Measurements from ENCODE around the gene USP22.
"Not testable (repeated sequence)": the region's sequence is repeated elsewhere in the genome, so short reads cannot be mapped to it uniquely, and the experiment has no call there.

Gene USP22

DNA sequence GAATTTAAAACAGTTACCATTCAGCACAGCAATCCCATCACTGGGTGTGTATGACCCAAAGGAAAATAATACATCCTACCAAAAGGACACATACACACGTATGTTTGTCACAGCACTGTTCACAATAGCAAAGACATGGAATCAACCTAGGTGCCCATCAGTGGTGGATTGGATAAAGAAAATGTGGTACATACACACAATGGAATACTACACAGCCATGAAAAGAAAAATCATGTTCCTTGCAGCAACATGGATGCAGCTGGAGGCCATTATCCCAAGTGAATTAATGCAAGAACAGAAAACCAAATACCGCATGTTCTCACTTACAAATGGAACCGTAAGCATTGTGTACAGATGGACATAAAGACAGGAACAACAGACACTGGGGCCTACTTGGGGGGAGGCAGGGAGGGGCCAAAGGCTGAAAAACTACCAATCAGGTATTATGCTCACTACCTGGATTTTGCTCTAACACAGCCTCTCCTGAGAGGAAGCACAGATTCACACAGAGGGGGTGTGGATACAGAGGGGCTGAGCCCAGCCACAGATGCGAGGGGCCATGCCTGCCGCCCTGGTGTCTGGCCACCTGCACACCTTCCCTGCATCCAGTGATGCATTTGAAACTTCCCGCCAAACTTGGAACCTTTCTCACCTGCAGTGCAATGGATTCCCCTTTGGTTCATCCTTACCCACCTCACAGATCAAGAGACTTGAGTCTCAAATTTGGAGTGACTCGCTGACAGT is 55.9 kb downstream of the USP22 start:
- DNase-seq, result no peak

DNA sequence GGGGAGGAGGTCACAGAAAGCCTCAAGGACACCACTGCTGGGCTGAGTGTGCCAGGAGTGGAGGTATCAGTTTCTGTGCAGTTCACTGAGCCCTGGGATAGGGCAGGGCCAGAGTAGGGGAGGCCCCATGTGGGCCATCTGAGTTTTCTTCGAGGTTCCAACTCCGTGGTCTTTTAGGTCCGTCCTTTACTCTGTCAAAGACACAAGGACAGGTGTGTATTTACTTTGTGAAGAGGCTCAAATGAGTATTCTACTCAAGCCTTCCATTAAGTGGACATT is 59.5 kb downstream of the USP22 start:
- no peak for DNase-seq

DNA sequence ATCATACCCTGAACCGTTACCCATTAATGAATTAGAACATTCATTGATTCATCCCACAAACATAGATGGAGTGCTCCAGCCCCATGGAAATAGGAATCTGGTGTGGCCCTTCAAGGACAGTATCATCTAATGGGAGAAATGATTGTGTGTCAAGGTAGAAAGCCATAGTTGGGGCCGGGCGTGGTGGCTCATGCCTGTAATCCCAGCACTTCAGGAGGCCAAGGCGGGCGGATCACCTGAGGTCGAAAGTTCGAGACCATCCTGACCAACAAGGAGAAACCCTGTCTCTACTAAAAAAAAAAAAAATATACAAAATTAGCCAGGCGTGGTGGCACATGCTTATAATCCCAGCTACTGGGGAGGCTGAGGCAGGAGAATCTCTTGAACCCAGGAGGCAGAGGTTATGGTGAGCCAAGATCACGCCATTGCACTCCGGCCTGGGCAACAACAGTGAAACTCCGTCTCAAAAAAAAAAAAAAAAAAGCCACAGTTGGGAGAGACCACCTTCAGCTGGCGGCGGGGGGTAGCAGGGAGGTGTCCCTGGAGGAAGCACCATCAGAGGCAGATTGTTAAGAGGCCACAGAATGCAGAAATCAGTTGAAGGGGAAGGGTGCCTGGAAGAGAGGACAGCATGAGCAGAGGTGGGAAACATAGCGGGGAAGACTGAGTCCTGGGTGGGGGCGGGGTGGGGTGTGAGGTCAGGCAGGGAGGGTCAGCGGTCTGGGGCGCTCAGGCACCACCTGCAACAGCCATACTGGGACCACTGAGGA is 60.0 kb downstream of the USP22 start:
- no peak for DNase-seq

DNA sequence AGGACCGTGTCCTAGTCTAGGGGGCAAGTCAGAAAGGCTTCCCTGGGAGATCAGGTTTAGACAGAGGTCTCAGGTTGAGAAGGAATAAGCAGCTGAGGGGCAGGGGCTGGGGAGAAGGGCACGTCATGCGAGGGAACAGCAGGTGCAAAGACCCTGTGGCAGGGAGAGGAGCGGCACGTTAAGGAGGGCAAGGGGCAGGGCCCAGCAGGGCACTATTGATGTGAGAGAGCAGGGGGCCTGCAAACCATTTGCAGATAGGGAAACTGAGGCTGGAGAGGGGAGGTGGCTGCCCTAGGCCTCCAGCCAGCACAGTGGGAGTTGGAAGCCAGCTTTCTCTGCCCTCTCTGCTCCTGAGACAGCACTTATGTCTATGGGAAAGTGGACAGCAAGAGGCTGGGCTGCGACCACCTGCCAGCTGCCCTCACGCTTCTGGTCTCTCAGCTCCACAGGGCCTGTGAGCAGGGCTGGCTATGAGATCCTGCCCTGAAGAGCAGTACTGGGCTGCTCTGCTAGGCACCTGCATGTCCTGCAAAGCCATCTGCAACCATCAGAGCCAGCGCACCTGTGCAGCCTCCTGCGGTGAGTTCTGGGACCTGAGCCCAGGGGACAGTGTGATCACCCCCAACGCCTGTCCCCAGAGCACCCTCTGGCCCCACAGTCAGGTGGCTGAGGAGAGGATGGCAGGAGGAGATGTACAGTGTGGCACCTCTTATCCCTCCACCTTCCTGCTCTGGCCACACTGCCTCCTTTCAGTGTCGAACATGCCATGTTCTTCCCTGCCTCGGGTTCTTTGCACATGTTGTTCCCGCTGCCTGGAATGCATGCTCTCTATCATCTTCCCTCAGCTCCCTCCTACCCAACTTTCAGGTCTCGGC is 61.5 kb downstream of the USP22 start:
- DNase-seq, result no peak

DNA sequence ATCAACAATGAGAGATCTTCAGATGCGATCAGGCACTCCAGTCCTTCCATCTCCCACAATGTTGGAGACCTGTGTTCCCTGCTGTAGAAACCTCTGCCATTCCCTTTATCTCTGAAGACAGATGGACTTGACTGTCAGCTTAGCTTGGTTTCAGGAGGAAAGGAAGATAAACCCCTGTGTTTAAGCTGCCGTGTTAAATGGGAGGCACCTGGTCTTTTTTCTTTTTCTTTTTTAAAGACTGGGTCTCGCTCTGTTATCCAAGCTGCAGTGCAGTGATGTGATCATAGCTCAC is 63.1 kb downstream of the USP22 start:
- DNase-seq, result no peak

DNA sequence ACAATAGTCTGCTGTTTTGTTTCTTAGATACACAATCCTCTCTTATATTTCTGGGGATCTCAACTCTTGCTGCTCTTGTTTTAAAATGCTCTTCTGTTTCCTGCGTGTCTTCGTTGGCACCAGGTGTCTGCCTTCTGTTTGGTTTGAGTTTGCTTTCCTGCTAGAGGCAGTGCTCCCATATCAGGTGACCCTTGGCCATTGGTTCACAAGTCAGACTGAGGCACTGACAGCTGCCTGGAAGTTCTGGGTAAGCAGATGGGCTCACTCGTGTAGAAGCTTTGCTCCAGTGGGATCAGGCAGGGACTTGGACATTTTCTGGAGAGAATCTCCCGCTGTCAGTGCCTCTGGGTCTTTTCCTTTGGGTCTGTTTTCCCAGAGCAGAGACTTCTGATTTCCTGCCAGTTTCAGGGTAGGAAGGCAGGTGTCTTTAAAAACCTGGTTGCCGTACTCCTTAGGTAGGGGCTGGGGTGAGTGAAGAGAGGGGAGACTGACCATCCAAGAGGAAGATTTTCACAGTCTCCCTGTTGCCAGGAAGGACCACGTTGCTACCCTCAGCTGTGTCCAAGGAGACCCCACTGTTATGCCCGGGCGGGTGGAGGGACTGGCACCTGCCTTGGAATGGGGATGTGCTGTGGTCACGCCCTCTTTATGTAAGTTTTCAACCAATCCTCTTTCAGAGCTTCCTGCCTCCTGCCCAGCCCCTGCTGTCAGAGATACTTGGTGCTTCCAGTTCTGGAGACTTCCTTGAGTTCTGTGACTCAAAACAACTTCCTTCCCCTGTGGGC is 63.6 kb downstream of the USP22 start:
- not testable (repeated sequence) for DNase-seq

DNA sequence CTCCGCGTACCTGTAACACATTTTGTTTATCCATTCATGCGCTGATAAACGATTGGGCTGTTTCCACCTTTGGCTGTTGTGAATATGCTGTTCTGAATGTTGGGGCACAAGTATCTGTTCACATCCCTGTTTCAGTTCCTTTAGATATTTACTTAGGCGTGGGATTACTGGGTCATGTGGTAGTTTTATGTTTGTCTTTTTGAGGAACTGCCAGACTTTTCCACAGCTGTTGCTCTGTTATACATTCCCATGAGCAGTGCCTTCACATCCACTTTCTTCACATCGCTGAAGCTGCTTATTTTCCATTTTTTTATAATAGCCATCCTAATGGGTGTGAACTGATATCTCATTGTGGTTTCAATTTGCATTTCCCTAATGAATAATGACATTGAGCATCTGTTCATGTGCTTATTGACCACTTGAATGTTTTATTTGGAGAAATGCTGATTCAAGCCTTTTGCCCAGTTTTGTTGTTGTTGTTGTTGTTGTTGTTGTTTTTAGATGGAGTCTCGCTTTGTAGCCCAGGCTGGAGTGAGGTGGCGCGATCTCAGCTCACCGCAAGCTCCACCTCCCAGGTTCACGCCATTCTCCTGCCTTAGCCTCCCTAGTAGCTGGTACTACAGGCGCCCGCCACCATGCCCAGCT is 65.1 kb downstream of the USP22 start:
- not testable (repeated sequence) for DNase-seq

DNA sequence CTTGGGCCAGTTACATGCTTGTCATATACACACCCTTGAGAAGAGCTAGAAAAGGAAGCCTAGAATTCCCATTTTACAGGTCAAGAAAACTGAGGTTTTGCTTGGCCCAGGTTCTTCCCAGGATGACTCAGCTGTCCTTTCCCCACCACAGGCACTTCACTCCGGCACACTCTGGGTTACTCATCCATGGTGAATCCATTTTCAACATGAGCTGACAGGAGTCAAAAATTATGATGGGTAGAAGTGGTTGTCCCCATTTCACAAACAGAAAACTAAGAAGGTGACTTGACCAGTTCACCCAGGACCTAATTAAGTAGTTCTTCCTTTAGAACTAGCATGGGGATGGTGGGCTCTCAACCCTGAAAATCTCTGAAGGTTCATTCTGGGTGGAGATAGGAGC is 67.2 kb downstream of the USP22 start:
- DNase-seq, result no peak

DNA sequence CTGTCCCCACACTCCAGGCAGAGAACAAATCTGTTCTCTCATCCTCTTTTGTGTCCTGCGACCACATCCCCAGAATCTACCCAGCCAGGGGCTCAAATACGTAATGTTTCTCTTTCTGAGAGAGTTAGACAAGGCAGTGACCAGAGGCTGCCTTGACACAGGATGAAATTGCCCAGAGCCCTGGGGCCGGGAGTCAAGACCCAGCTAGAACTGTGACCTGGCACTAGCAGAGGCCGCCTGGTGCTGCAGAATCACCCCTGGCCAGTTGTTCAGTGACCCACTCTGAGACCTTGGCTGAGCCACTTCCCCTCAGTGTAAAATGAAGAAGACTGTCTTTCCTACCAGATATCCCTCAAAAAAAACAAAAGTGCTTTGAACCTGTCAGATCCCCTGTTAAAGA is 72.5 kb downstream of the USP22 start:
- no peak for DNase-seq

DNA sequence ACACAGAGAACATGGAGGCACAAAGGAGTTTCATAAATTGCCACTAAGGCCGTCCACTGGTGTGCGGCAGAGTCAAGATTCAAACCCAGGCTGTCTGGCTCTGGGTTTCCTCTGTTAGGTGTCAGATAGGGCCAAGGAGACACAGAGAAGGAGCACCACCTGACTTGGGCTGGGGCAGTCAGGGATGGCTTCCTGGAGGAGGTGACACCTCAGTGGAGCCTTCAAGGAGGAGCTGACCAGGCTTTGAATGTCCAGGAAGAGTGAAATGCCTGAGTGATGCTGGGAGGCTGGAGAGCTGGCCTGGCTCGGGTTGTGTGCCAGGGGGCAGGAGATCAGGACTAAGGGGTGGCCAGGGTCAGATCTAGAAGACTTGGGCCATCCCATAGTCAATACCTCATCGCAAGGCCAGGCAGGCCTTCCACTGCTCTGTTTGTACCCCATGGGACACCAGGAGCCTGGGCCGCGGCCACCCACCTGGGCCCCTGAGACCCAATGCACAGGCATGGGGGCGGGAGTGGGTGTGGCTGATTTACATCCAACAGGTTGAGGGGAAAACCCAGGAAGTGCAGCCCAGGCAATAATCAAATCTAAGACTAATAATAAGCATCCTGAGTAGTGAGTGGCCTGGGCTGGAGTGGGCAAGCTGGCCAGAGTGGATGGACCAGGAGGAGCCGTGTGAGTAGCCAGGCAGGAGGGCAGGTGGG is 73.7 kb downstream of the USP22 start:
- no peak for DNase-seq

DNA sequence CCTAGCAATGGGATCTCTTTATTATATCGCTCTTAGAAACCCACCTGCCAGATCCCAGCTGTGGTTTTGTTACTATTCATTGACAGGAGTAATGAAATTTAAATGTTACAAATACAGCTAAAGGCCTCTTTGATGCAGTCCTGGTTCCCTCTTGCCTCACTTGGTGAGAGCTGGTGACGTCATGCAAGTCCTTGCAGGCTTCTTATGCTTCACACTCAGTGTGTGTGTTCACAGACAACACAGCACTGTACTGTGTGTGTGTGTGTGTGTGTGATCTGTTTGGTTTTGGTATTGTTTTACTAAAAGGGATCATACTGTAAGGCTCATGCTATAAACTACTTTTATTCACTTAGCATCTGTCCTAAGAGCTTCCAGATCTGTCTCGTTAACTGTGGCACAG is 75.0 kb downstream of the USP22 start:
- DNase-seq, result peak in 1 of 2 experiments; percentile 45

DNA sequence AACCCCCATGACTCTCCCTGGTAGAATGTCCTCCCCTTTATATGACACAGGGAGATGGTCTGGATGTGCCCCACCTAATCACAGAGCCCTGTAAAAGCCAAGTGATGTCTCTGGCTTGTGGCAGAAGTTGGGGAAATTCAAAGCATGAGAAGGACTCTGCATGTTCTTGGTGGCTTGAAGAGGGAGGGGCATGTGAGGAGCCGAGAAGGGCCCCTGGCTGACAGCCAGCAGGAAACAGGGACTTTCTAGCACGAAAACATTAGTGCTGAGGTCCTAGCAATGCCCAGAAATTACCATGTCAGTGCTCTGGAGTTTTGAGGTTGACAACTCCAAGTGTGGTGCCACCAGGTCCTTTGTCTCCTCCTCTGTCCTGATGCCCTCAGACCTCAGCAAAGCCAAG is 75.9 kb downstream of the USP22 start:
- DNase-seq, result no peak

DNA sequence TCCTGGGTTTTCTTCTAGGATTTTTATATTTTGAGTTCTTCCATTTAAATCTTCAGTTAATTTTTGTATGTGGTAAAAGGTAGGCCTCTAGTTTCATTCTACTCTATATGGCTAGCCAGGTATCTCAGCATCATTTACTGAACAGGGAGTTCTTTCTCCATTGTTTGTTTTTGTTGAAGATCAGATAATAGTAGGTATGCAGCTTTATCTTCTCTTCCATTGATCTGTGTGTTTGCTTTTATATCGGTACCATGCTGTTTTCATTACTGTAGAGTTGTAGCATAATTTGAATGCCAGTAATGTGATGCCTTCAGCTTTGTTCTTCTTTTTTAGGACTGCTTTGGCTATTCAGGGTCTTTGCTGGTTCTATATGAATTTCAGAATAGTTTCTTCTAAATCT is 77.3 kb downstream of the USP22 start:
- no peak for DNase-seq

DNA sequence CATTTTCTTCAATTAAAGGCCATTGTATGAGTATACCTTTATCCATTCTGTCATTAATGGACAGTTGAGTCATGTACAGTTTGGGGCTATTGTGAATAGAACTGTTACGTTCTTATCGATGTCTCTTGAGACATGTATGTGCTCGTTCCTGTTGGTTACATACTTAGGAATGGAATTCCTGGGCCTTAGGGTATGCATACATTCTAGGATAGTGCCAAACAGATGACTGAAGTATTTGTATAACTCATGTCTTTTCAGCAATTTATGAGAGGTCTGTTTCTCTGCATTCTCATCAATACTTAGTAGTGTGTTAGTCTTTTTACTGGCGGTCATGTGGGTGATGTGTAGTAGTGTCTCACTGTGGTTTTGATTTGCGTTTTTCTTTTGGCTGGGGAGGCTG is 81.2 kb downstream of the USP22 start:
- DNase-seq, result no peak

DNA sequence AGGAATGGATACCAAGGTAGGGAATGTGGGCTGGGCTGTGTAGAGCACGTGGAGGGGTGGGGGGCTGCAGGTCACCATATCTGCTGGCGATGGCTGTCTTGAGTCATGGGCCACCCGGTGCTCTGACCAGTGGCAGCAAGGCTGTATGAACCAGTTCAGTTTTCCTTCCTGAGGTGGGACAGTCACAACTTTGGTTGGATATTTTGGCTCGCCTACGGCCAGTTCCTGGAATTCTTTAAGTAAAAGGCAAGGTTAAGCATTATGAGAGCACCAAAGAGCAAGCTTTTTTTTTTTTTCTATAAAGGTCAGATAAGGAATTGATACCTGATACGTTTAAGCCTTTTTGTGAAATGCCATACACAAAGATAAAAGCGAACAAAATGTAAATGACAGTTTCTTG is 81.9 kb downstream of the USP22 start:
- DNase-seq, result no peak

DNA sequence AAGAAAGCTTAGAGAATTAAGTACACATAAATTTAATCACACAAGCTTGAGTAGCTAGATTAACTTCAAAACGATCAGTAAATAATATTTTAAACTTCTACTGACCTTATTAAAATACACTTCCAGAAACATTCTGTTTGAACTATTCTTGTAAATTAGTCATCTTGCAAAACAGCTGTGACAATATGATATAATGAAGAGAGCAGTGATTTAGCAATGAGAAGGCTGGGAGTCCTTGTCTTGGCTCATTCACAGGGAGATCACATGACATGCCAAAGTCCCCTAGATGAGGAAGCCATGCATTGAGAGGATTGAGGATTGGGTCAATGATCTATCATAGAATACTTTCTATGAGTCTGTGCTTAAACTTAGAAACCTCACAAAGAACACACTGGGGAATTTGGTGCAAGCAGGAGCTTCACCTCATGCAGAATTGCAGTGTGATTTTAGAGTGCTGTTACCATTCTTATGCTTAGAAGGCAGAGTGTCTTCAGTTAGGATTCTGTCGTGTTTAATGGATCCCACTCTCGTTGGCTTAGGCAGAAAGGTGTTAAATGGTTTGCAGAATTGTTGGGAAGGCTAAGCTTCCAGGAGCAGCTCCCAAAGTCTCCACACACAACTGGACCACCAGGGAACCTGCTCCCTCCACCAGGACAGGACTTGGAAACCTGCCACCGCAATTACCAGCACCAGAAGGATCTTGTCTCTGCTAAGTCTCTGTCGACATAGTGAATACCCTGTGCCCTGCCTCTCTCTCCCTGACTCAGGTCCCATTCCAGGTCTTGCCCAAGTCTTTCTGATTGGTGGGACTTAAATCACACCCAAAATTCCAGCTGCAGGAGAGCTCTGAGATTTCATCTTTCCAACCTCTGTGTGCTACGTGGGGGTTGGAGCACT is 87.1 kb downstream of the USP22 start:
- DNase-seq, result no peak

DNA sequence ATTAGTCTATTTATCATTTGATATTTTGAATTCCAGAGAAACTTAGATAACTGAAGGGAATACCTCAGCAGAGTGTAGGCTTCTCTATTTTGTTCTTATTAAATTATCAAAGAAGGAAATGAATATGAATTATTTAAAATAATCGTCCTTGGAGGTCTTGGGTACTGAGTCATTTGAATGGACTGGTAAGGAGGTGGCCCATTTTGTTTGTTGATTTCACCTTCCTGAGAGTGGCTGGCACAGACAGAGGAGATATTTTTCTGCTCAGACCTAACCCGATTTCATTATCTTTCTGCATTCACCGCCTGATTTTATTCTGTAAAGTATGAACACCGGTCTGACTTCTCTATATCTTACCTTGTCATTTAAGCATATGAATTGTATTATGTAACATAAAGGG is 88.0 kb downstream of the USP22 start:
- DNase-seq, result no peak

DNA sequence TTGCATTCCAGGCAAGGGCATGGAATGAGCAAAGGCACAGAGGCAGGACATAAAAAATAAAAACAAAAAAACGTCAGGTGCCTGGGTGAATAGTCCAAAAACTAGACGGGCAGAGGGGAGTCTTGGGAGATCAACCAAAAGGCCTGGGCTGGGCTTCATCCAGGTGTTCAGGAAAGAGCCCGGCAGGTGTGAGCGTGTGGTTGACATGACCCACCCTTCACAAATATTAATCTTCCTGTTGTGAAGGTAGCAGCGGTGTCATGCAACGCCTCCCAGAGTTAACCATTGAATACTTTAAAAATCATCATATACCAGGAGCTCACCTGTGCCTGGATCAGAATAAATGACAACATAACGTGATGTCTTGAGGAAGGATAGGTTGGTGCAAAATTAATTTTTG is 90.6 kb downstream of the USP22 start:
- DNase-seq, result no peak

Data from SHP77 (cell line).